Liver (tissue), 9 donors: Measurements from ENCODE around the gene PLD6. TPM values are rescaled to one million over a fixed set of nuclear protein-coding genes. Genes with fewer than 3 reads are reported as not detected.

Experiments used
- DNase-seq: peaks from one replicate; pipeline ENCODE4 v3.0.0-alpha.2; 2017; ENCODE audit warnings: low spot score
- H3K27ac ChIP-seq, 2 donors: one replicate each; pipeline ENCODE4 v1.7.0; 2013; ENCODE audit warnings: inconsistent platforms in 2 of 2, low read length in 2 of 2, control low read depth in 1 of 2, low read depth in 1 of 2, mild to moderate bottlenecking in 1 of 2
- H3K27me3 ChIP-seq, 4 donors: one replicate each; pipeline versions ENCODE4 v1.6.1 to v1.7.0; 2013; ENCODE audit warnings: low read length in 3 of 4, inconsistent platforms in 1 of 4, mild to moderate bottlenecking in 1 of 4, moderate library complexity in 1 of 4; ENCODE audit not compliant: control insufficient read depth in 4 of 4, insufficient read depth in 4 of 4
- H3K36me3 ChIP-seq, 4 donors: one replicate each; pipeline versions ENCODE4 v1.6.1 to v1.7.0; 2013; ENCODE audit warnings: low read length in 3 of 4, mild to moderate bottlenecking in 3 of 4, low read depth in 1 of 4, moderate library complexity in 1 of 4; ENCODE audit not compliant: control insufficient read depth in 4 of 4, insufficient read depth in 3 of 4
- H3K4me1 ChIP-seq, 4 donors: one replicate each; pipeline versions ENCODE4 v1.6.1 to v1.7.0; 2013; ENCODE audit warnings: low read length in 3 of 4, mild to moderate bottlenecking in 3 of 4, moderate library complexity in 1 of 4; ENCODE audit not compliant: control insufficient read depth in 4 of 4, insufficient read depth in 4 of 4
- H3K4me3 ChIP-seq, 3 donors: one replicate each; pipeline versions ENCODE4 v1.6.1 to v1.7.0; 2013; ENCODE audit warnings: low read length in 3 of 3, control low read depth in 1 of 3, low read depth in 1 of 3, mild to moderate bottlenecking in 1 of 3
- H3K9ac ChIP-seq, 2 donors: one replicate each; pipeline ENCODE4 v1.7.0; 2013; ENCODE audit warnings: low read length in 2 of 2, mild to moderate bottlenecking in 2 of 2, moderate library complexity in 2 of 2, control low read depth in 1 of 2, low read depth in 1 of 2
- H3K9me3 ChIP-seq, 4 donors: one replicate each; pipeline versions ENCODE4 v1.6.1 to v1.7.0; 2013; ENCODE audit warnings: low read length in 3 of 4; ENCODE audit not compliant: control insufficient read depth in 4 of 4
- FOXA1 ChIP-seq: IDR thresholded peaks from 2 replicates; pipeline ENCODE4 v1.6.1; 2016; ENCODE audit warnings: antibody characterized with exemption
- GABPA ChIP-seq, 2 donors: IDR thresholded peaks in 1 of 2; conservative IDR thresholded peaks in 1 of 2; 2 replicates each; pipeline ENCODE4 v1.6.1; 2016; ENCODE audit warnings: antibody characterized with exemption in 2 of 2, mild to moderate bottlenecking in 1 of 2, moderate library complexity in 1 of 2
- HNF4A ChIP-seq, 2 donors: conservative IDR thresholded peaks; 2 replicates each; pipeline ENCODE4 v1.6.1; 2016; ENCODE audit warnings: antibody characterized with exemption in 2 of 2, mild to moderate bottlenecking in 2 of 2
- HNF4G ChIP-seq: IDR thresholded peaks from 2 replicates; pipeline ENCODE4 v1.6.1; 2016; ENCODE audit warnings: antibody characterized with exemption
- RAD21 ChIP-seq, 2 donors: IDR thresholded peaks; 2 replicates each; pipeline ENCODE4 v1.6.1; 2016; ENCODE audit warnings: antibody characterized with exemption in 2 of 2, mild to moderate bottlenecking in 2 of 2
- RXRA ChIP-seq, 2 donors: IDR thresholded peaks; 2 replicates each; pipeline ENCODE4 v1.6.1; 2017 to 2018; ENCODE audit warnings: antibody characterized with exemption in 2 of 2, mild to moderate bottlenecking in 1 of 2
- SP1 ChIP-seq: IDR thresholded peaks from 2 replicates; pipeline ENCODE4 v1.6.1; 2018; ENCODE audit warnings: antibody characterized with exemption, mild to moderate bottlenecking
- TAF1 ChIP-seq: conservative IDR thresholded peaks from 2 replicates; pipeline ENCODE4 v1.6.1; 2016; ENCODE audit warnings: antibody characterized with exemption, mild to moderate bottlenecking
- YY1 ChIP-seq: IDR thresholded peaks from 2 replicates; pipeline ENCODE4 v1.6.1; 2016; ENCODE audit warnings: antibody characterized with exemption, mild to moderate bottlenecking
- WGBS: extraction: QIAGEN DNeasy Blood & Tissue Kit; methylation state at CpG from one replicate; pipeline ENCODE4 v1.1.7; 2013; 5-methylcytosine and 5-hydroxymethylcytosine counted together
- polyA plus RNA-seq, 2 donors: library from polyadenylated mRNA; stranded (reverse) in 1 of 2; unstranded in 1 of 2; fragments of 200-250 nt in 1 of 2; fragments of >200 nt in 1 of 2; fragmentation: Nextera tagmentation in 1 of 2; extraction: Ambion mirVana in 1 of 2; gene quantifications; one replicate each; pipeline versions ENCODE4 v1.2.1 to v1.2.3, GENCODE V29; 2013 to 2015
- total RNA-seq, 2 donors: library from RNA; depleted of rRNA; stranded (reverse); fragments of >200 nt; gene quantifications; one replicate each; pipeline ENCODE4 v1.2.3, GENCODE V29; 2014
- TF ChIP-seq, protein P1 (sequence below): IDR thresholded peaks from 2 replicates; pipeline ENCODE4 v1.6.1; 2016; ENCODE audit warnings: antibody characterized with exemption, mild to moderate bottlenecking
- TF ChIP-seq, protein P2 (sequence below): IDR thresholded peaks from 2 replicates; pipeline ENCODE4 v1.6.1; 2016; ENCODE audit warnings: antibody characterized with exemption
- TF ChIP-seq, protein P3 (sequence below): IDR thresholded peaks from 2 replicates; pipeline ENCODE4 v1.6.1; 2016; ENCODE audit warnings: antibody characterized with exemption
- TF ChIP-seq, protein P4 (sequence below): fragments of 150-350 bp; IDR thresholded peaks from 2 replicates; pipeline ENCODE4 v1.5.1; 2017; ENCODE audit warnings: improper control_type of control experiment, low read depth, low read length; ENCODE audit not compliant: missing input control
- donor health status: healthy.
- donor health status: healthy.
- donor health status: healthy.
- donor health status: healthy.
- donor health status: healthy.

Gene PLD6
- total and polyA plus RNA-seq, 4 donors: 1.2 to 2.3 (median 1.5) TPM

DNA sequence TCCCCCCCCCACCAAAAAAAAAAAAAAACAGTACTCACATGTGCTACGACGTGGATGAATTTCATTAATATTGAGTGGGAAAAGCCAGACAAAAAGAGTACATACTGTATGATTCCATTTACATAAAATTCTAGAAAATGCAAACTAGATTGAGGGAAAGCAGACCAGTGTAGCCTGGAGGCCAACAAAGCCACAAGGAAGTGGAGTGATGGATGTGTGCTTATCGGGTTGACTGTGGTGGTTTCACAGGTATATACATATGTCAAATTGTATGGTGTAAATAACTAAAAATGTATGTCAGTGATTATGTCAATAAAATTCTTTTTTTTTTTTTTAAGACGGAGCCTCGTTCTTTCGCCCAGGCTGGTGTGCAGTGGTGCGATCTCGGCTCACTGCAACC, 1.9 kb upstream of the PLD6 start (continued):
- TF ChIP-seq, protein P1, sequence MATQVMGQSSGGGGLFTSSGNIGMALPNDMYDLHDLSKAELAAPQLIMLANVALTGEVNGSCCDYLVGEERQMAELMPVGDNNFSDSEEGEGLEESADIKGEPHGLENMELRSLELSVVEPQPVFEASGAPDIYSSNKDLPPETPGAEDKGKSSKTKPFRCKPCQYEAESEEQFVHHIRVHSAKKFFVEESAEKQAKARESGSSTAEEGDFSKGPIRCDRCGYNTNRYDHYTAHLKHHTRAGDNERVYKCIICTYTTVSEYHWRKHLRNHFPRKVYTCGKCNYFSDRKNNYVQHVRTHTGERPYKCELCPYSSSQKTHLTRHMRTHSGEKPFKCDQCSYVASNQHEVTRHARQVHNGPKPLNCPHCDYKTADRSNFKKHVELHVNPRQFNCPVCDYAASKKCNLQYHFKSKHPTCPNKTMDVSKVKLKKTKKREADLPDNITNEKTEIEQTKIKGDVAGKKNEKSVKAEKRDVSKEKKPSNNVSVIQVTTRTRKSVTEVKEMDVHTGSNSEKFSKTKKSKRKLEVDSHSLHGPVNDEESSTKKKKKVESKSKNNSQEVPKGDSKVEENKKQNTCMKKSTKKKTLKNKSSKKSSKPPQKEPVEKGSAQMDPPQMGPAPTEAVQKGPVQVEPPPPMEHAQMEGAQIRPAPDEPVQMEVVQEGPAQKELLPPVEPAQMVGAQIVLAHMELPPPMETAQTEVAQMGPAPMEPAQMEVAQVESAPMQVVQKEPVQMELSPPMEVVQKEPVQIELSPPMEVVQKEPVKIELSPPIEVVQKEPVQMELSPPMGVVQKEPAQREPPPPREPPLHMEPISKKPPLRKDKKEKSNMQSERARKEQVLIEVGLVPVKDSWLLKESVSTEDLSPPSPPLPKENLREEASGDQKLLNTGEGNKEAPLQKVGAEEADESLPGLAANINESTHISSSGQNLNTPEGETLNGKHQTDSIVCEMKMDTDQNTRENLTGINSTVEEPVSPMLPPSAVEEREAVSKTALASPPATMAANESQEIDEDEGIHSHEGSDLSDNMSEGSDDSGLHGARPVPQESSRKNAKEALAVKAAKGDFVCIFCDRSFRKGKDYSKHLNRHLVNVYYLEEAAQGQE: no peak
- TF ChIP-seq, protein P2, sequence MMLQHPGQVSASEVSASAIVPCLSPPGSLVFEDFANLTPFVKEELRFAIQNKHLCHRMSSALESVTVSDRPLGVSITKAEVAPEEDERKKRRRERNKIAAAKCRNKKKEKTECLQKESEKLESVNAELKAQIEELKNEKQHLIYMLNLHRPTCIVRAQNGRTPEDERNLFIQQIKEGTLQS: no peak

DNA sequence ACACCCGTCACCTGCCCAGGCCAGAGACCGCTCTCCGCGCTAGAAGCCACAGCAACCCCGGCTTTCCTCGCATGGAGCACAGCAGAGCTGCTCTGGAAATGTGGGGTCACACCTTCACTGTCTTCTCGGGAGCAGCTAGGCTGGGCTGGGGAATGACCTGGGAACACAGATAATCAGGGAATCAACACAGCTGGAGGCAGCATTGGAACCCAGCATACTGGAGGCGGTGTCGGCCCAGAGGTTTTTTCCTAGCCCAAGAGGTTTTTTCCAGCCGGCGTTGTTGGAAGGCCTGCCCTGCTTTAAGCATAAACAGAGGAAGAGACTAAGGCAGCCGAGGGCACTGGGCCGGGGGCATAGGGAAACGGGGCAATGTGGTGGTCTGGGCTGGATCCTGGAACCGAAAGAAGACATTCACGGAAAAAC, 791 bp upstream of the PLD6 start:
- H3K4me1 ChIP-seq: peaks cover 9 to 28% (median 21%) of the 10 kb centered on the region in 4 donors
- no peak for DNase-seq
- H3K9me3 ChIP-seq: no peaks in the 10 kb centered on the region
- peaks cover 1 to 13% (median 8%) of the 10 kb centered on the region in 4 donors for H3K36me3 ChIP-seq
- H3K27ac ChIP-seq: peak overlapping the region; percentile 81 to 93
- H3K27me3 ChIP-seq: no peaks in the 10 kb centered on the region
- no peak for TF ChIP-seq SP1
- no peak for TF ChIP-seq RAD21 (IDR thresholded peaks at IDR 0.05)
- no peak for TF ChIP-seq GABPA (IDR thresholded peaks at IDR 0.05 in 1 of 2, conservative IDR thresholded peaks at IDR 0.05 in 1 of 2)
- no peak for TF ChIP-seq YY1
- no peak overlapping the region for H3K9ac ChIP-seq
- WGBS: 40% methylated on average over 16 of the region's 16 CpGs
- H3K4me3 ChIP-seq: peak overlapping the region in 1 of 3 donors; percentile 20

DNA sequence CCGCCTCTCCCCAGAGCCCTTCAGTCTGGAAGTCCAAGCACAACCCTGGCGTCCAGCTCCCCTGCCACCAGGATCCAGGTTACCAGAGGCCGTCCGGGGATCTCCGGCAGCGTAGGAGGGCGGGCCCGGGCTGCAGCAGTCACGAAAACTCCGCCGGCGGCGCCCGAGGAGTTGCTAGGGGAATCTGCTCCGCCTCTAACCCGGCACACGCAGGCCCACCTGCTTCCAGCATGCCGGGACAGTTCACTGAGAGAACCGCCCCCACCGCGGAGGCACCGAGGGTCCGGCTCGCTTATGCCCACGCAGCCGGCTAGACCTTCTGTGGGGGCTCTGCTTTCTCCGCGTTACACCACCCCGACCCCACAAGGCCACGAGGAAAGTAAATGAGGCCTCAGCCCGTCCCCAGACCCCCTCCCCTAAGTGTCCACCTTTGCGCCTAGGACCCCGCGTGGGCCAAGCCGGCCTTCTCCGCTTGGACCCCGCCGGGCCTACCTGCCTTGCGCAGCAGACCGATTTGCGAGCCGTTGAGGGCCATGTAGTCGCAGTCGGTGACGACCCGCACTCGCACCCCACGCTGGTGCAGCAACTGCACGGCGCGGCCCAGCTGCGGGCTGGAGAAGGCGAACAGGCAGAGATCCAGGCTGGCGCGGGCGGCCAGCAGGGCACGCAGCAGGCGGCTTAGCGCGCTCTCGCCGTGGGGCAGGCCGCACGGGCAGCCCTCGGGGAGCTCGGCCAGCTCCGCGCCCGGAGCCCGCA, 587 bp downstream of the PLD6 start:
- Histone ChIP-seq H3K4me3 (peak overlapping the region; percentile 52 to 64 (median 59)), H3K27me3 (no peaks in the 10 kb centered on the region), H3K27ac (peak overlapping the region; percentile 81 to 93), H3K9me3 (no peaks in the 10 kb centered on the region), H3K4me1 (peaks cover 9 to 28% (median 21%) of the 10 kb centered on the region in 4 donors), H3K9ac (peak overlapping the region in 1 of 2 donors; percentile 54), H3K36me3 (peaks cover 2 to 7% (median 5%) of the 10 kb centered on the region in 4 donors)
- TF ChIP-seq FOXA1 (no peak), SP1 (no peak), TAF1 (no peak), YY1 (no peak), RXRA (IDR thresholded peaks at IDR 0.05) (peak in 1 of 2 donors; percentile 12), HNF4A (conservative IDR thresholded peaks at IDR 0.05) (no peak), RAD21 (IDR thresholded peaks at IDR 0.05) (peak in 1 of 2 donors; percentile 31), HNF4G (no peak)
- TF ChIP-seq, protein P3, sequence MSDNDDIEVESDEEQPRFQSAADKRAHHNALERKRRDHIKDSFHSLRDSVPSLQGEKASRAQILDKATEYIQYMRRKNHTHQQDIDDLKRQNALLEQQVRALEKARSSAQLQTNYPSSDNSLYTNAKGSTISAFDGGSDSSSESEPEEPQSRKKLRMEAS: no peak
- TF ChIP-seq, protein P4, sequence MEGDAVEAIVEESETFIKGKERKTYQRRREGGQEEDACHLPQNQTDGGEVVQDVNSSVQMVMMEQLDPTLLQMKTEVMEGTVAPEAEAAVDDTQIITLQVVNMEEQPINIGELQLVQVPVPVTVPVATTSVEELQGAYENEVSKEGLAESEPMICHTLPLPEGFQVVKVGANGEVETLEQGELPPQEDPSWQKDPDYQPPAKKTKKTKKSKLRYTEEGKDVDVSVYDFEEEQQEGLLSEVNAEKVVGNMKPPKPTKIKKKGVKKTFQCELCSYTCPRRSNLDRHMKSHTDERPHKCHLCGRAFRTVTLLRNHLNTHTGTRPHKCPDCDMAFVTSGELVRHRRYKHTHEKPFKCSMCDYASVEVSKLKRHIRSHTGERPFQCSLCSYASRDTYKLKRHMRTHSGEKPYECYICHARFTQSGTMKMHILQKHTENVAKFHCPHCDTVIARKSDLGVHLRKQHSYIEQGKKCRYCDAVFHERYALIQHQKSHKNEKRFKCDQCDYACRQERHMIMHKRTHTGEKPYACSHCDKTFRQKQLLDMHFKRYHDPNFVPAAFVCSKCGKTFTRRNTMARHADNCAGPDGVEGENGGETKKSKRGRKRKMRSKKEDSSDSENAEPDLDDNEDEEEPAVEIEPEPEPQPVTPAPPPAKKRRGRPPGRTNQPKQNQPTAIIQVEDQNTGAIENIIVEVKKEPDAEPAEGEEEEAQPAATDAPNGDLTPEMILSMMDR: no peak
- TF ChIP-seq, protein P2: no peak
- WGBS: 10% methylated on average over 70 of the region's 70 CpGs
- peak; percentile 64 for DNase-seq
